Heart left ventricle (tissue), 13 donors: Measurements from ENCODE around the gene BRD9.
"Not testable (repeated sequence)": the region's sequence is repeated elsewhere in the genome, so short reads cannot be mapped to it uniquely, and the experiment has no call there.

ENCODE experiments used
- POLR2A ChIP-seq, 2 donors: fragments of 450-650 bp; IDR thresholded peaks; one replicate each; pipeline ENCODE4 v1.6.1; 2017; ENCODE audit warnings: antibody characterized with exemption in 2 of 2, mild to moderate bottlenecking in 2 of 2, moderate library complexity in 2 of 2
- TF ChIP-seq, protein P1 (sequence below), 12 donors: fragments of 200-600 bp; sonication (generic) in 4 of 12; IDR thresholded peaks; one replicate each; pipeline versions ENCODE4 v1.5.0 to v1.8.0; 2018 to 2022; ENCODE audit warnings: antibody characterized with exemption in 12 of 12, mild to moderate bottlenecking in 5 of 12
- donor health status: ischemic (EF 13 %, LVEDD 7.1; RV severe dilation, severe dysfunction).
- donor health status: DM: no; HTN: yes; CAD: no.
- donor health status: DM: no; HTN: no; CAD: no.
- donor health status: ischemic (EF 25% LVEDD 6.9; RV normal size, moderate dysfunction).
- donor health status: ischemic (EF 25% LVEDD 5.7; RV mildly dilated, moderate dysfunction).
- donor health status: ischemic (EF 35%, LVEDD 5.7; RV mildly dilated, moderate dysfunction).
- donor health status: nonischemic (EF 11% LVEDD 7.7; RV severe dilation, severe dysfunction).
- donor health status: DM: yes; HTN: yes; CAD: no.
- donor health status: PGD.
- donor health status: ischemic (EF 29% LVEDD 5.4; RV normal size, mild dysfunction).
- donor health status: nonischemic (EF 23%, LVEDD 6.1; RV moderate dilation, normal function).

DNA sequence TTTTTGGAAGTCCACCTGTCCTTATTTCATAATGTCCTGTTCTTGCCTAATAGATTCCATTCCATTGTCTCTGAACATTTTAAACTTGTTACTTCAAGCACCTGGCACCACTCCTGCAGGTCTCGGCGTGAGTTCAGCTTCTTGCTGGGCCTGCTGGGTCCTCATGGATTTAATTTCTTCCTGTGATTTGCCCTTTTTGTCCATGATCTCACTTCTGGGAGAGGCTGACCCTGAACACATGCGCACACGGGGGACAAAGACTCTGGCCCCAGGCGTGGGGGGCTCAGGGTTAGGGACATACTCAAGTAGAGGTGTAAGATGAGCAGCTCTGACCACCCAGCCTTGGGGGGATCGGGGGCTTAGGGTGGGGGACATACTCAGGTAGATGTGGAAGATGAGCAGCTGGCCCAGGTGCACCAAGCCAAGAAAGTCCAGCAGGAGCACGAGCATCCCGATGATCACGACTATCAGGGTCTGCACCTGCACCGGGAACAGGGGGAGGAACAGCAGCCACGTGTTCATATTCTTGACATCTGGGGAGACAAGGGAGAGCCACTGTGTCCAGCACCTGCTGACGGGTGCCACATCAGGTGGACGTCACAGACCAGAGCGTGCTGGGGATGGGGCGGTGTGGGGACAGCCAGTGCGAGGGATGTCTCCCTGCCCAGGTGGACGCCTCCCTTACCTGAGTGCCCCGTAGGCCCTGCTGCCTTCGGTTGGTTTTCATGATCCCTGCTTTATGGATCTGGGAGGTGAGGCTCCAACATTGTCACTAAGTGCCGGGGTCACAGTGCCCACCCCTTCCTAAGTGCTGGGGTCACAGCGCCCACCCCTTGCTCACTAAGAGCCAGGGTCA lies 52.3 kb downstream of the BRD9 start:
- TF ChIP-seq, protein P1, sequence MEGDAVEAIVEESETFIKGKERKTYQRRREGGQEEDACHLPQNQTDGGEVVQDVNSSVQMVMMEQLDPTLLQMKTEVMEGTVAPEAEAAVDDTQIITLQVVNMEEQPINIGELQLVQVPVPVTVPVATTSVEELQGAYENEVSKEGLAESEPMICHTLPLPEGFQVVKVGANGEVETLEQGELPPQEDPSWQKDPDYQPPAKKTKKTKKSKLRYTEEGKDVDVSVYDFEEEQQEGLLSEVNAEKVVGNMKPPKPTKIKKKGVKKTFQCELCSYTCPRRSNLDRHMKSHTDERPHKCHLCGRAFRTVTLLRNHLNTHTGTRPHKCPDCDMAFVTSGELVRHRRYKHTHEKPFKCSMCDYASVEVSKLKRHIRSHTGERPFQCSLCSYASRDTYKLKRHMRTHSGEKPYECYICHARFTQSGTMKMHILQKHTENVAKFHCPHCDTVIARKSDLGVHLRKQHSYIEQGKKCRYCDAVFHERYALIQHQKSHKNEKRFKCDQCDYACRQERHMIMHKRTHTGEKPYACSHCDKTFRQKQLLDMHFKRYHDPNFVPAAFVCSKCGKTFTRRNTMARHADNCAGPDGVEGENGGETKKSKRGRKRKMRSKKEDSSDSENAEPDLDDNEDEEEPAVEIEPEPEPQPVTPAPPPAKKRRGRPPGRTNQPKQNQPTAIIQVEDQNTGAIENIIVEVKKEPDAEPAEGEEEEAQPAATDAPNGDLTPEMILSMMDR (IDR thresholded peaks at IDR 0.05): not testable (repeated sequence)
- TF ChIP-seq POLR2A (IDR thresholded peaks at IDR 0.05): not testable (repeated sequence)
